RWPE1 (cell line): ENCODE data around the gene ERC2.

ENCODE experiments used
- CTCF ChIA-PET: fragments of 350-600 bp; sonication (Branson Sonifier 250); formaldehyde crosslinking; extraction: SDS; loops from one replicate; lab custom pipeline; 2021; lab: Yijun Ruan, JAX
- POLR2A ChIA-PET: fragments of 400-600 bp; formaldehyde crosslinking; extraction: SDS; loops from one replicate; lab custom pipeline; 2020; ENCODE audit warnings: antibody characterized with exemption; ENCODE audit not compliant: low non-redundant PET; lab: Yijun Ruan, JAX
- DNase-seq: peaks from one replicate; pipeline ENCODE4 v3.0.0; 2012; ENCODE audit warnings: low spot score
- H3K27ac ChIP-seq: fragments of 450-650 bp; 2 replicates; pipeline ENCODE4 v1.5.1; 2017
- TF ChIP-seq, protein P1 (sequence below): fragments of 450-650 bp; conservative IDR thresholded peaks from 2 replicates; pipeline ENCODE4 v1.5.1; 2017; ENCODE audit warnings: low read depth, mild to moderate bottlenecking

Gene ERC2

DNA sequence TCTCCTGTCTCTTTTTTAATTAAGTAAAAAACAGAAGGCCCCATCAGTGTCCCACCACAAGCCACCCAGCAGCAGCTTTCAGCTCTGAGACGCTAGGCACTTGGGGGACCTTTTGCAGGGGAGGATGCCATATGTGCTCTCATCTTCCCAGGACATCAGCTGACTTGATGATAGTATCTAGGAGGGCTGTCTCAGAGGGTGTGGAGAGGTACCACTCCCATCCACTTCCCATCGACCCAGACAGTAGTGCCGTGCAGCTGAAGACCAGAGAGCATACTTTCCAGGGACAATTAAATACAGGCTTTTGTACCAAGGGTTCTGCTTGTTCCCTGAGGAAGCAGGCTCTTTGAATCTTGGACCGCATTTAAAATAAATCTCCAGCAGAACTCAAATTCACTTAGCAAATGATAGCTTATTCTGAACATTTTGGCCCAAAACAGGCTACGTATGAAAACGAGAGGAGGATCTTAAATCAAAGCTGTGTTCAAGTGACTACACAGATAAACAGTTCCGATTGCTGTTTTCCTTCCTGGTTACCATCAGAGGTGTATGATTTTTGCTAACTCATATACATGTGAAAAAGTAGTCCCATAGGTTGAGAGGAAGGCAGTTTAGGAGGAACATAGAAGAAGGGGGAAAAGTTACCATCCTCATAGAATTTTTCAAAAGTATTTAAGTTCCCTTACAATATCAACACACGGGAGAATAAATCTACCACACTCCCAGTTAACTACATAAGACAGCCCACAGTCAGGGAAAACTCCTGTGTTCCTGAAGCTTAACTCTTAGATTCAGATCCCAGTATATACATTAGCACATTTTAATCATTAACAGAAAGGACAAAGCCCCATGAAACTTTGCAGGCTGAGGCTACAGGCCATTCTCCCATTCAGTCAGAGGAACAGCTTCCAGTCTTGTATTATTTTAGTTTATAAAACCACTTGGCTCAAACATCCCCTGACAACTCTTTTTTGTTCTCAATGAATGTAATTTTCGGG is 990.7 kb downstream of the ERC2 start:
- no peak for DNase-seq
- no peak overlapping the region for H3K27ac ChIP-seq
- TF ChIP-seq, protein P1, sequence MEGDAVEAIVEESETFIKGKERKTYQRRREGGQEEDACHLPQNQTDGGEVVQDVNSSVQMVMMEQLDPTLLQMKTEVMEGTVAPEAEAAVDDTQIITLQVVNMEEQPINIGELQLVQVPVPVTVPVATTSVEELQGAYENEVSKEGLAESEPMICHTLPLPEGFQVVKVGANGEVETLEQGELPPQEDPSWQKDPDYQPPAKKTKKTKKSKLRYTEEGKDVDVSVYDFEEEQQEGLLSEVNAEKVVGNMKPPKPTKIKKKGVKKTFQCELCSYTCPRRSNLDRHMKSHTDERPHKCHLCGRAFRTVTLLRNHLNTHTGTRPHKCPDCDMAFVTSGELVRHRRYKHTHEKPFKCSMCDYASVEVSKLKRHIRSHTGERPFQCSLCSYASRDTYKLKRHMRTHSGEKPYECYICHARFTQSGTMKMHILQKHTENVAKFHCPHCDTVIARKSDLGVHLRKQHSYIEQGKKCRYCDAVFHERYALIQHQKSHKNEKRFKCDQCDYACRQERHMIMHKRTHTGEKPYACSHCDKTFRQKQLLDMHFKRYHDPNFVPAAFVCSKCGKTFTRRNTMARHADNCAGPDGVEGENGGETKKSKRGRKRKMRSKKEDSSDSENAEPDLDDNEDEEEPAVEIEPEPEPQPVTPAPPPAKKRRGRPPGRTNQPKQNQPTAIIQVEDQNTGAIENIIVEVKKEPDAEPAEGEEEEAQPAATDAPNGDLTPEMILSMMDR = no peak
- ChIA-PET CTCF (interaction anchor here (0.5 kb wide), 1 partner anchor 774 kb away, joined by 3 read pairs; no protein-coding TSS in a partner anchor), POLR2A (no interaction called here)

DNA sequence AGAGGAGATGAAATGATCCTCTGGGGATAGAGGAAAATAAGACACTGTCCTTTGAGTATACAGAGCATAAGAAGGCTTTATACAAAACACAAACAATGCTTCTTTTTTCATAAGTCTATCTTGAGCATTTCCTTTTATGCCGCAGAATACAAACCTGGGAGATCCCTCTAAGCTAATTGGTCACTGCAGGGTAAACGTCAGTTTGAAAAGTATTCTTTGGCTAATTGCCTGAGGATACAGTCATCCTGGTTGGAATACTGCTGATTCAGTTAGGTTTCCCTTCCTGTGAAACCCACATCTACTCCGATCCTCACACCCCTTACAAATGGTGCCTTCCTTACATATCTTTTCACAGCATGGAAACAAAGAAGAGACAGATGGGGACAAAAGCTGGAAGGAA is 991.8 kb downstream of the ERC2 start:
- CTCF ChIA-PET = no interaction called here
- POLR2A ChIA-PET = no interaction called here
- DNase-seq = no peak
- TF ChIP-seq, protein P1 = no peak
- H3K27ac ChIP-seq = no peak overlapping the region

DNA sequence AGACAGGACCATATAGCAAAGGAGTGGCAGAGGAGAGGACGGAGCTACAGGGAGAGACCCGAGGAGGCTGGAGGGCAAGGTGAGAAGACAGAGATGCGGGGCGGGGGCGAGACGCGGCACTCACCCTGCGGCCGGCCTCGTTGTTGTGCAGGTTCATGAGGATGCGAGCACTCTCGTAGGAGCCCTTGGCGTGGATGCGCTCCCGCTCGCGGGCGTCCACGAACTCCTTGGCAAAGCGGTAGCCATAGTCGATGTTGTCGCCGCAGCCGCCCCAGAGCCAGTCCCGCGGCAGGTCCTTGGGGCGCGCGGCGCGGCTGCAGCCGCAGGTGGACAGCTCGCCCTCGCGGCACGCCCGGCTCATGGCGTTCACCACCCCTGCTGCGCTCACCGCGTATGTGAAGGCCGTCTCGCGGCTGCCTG is 994.0 kb downstream of the ERC2 start:
- CTCF ChIA-PET = no interaction called here
- DNase-seq = no peak
- no peak overlapping the region for H3K27ac ChIP-seq
- POLR2A ChIA-PET = no interaction called here
- TF ChIP-seq, protein P1 = no peak

DNA sequence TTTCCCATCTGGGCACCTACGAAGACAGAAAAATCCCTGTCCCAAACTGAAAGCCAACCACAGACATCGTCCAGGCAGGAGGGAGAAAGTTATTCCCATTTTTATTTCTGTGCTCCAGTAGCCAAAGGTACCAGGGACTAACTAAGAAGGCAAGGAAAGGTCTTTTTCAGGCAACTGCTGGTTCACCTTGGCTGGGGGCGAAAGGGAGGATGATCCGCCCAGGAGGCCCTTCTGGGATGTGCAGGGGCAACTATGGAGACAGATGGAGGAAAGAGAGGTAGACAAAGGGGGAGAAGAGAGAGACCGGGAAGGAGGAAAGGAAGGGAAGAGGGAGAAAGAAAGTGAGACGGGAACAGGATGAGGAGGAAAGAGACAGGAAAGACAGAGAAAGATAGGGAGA is 994.5 kb downstream of the ERC2 start:
- TF ChIP-seq, protein P1 = no peak
- POLR2A ChIA-PET = no interaction called here
- no peak for DNase-seq
- CTCF ChIA-PET = no interaction called here
- no peak overlapping the region for H3K27ac ChIP-seq

DNA sequence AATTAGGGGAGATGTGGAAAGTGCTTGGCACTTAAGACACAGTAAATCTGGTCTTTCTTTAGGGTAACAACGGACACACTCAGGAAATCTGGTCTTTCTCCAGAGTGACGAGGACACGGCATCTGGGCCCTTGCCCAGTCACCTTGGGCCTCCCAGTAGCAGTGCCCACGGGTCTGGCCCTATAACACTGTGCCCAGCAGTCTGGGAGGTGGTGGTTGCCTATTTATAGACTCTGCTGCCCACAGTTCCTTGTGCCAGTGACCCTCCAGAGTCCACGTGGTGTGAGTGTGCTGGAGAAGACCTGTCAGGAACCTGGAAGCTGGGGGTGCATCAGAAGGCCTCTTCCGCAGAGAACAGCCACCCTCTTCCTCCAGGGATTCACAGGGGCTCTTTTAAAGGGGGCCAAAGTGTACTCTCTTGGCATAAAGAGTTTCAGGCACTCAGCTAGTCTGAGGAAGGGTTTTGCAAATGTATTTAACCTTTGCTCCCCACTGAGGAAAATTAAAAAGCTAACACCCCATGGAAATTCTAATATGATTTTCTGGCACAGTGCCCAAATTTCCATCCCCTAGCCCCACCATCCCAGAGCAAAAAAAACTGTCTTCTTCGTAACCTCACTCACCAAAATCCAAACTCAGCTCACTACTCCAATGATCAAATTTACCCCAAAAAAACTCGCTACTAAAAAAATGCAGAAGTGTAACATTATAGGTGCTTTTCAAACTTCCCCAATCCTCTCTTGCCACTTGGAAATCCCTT is 996.6 kb downstream of the ERC2 start:
- CTCF ChIA-PET = no interaction called here
- POLR2A ChIA-PET = no interaction called here
- DNase-seq = no peak
- TF ChIP-seq, protein P1 = no peak
- no peak overlapping the region for H3K27ac ChIP-seq

DNA sequence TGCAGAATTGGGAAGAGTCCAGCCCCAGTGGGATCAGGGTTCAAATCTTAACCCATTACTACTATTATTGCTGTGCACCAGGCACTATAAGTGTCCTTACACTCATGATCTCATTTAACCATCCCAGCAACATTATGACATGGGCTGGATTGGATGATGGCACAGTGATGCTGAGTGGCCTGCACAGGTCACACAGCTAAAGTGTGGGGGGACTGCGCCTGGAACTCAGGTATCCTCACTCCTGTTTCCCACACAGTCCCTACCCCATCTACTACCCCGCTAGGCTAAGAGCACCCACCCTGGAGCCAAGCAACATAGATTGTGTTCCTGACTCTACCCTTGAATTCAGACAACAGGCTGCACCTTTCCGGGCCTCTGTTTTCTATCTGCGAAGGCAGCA is 997.2 kb downstream of the ERC2 start:
- POLR2A ChIA-PET = no interaction called here
- TF ChIP-seq, protein P1 = no peak
- CTCF ChIA-PET = no interaction called here
- DNase-seq = no peak
- no peak overlapping the region for H3K27ac ChIP-seq
